ENCODE data around the gene SUCO. TPM values are rescaled to one million over a fixed set of nuclear protein-coding genes. Genes with fewer than 3 reads are reported as not detected.

SUCO gene
- total RNA-seq, 1 donor from 2014 or later = 68.9 TPM

DNA sequence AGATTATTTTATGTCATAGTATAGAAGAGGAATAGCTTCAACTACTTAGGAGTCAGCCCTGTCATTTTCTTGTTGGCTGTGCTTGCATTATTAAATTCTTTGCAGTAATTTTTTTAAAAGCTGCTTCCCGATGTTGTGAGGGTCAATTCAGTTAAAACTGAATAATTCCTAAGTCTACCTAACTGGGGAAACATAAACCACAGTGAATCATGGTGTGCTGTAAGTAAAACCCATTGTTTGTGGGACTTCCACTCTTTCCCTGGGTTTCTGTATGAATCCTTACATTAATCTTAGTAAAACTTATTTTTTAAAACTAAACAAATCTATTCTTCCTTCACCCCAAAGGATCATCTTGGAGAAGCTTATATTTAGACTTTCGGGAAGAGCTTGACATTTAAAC lies 4.4 kb downstream of the SUCO start:
- H3K4me1 ChIP-seq (ENCODE audit: control insufficient read depth in 3 of 3, insufficient read depth in 3 of 3, low read length in 3 of 3) = peaks cover 8 to 16% (median 11%) of the 10 kb centered on the region in 3 donors
- no peak overlapping the region for H3K9ac ChIP-seq (ENCODE audit: low read depth in 1 of 3, low read length in 3 of 3)
- no peaks in the 10 kb centered on the region for H3K36me3 ChIP-seq (ENCODE audit: control insufficient read depth in 3 of 3, insufficient read depth in 3 of 3, low read length in 3 of 3)
- H3K4me3 ChIP-seq (ENCODE audit: low read length in 3 of 3) = no peak overlapping the region
- no peak overlapping the region for H3K27ac ChIP-seq (ENCODE audit: low read depth, low read length)
- no peaks in the 10 kb centered on the region for H3K9me3 ChIP-seq (ENCODE audit: control insufficient read depth in 3 of 3, low read length in 3 of 3)
- no peaks in the 10 kb centered on the region for H3K27me3 ChIP-seq (ENCODE audit: control insufficient read depth in 3 of 3, insufficient read depth in 3 of 3, low read length in 3 of 3)

GRCh38 chr1:172537827-172538391 lies 5.0 kb downstream of the SUCO start:
- Histone ChIP-seq H3K9me3 (ENCODE audit: control insufficient read depth in 3 of 3, low read length in 3 of 3) (no peaks in the 10 kb centered on the region), H3K27me3 (ENCODE audit: control insufficient read depth in 3 of 3, insufficient read depth in 3 of 3, low read length in 3 of 3) (no peaks in the 10 kb centered on the region), H3K4me1 (ENCODE audit: control insufficient read depth in 3 of 3, insufficient read depth in 3 of 3, low read length in 3 of 3) (peaks cover 8 to 16% (median 11%) of the 10 kb centered on the region in 3 donors), H3K4me3 (ENCODE audit: low read length in 3 of 3) (no peak overlapping the region), H3K36me3 (ENCODE audit: control insufficient read depth in 3 of 3, insufficient read depth in 3 of 3, low read length in 3 of 3) (no peaks in the 10 kb centered on the region), H3K9ac (ENCODE audit: low read depth in 1 of 3, low read length in 3 of 3) (no peak overlapping the region), H3K27ac (ENCODE audit: low read depth, low read length) (no peak overlapping the region)

DNA sequence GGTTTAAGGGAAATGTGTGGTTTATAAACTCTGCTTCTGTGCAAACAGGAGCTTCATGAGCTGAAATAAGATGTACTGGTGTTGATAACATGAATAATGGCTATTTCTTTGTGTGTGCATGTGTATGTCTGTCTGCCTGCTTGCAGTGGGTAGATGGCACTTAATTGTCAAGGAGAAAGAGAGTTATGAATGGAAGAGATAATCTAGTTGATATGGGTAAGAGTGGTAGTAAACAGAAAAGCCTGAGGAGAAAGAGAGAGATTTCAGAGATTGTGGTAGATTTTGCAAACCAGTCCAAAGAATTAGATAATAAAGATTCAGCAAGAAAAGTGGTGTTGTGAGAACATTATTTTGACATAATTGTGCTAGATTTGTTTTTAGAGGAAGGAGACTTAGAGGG lies 7.7 kb downstream of the SUCO start:
- Histone ChIP-seq H3K9ac (ENCODE audit: low read depth in 1 of 3, low read length in 3 of 3) (no peak overlapping the region), H3K27ac (ENCODE audit: low read depth, low read length) (no peak overlapping the region), H3K4me3 (ENCODE audit: low read length in 3 of 3) (no peak overlapping the region), H3K27me3 (ENCODE audit: control insufficient read depth in 3 of 3, insufficient read depth in 3 of 3, low read length in 3 of 3) (no peaks in the 10 kb centered on the region), H3K9me3 (ENCODE audit: control insufficient read depth in 3 of 3, low read length in 3 of 3) (no peaks in the 10 kb centered on the region), H3K4me1 (ENCODE audit: control insufficient read depth in 3 of 3, insufficient read depth in 3 of 3, low read length in 3 of 3) (no peaks in the 10 kb centered on the region), H3K36me3 (ENCODE audit: control insufficient read depth in 3 of 3, insufficient read depth in 3 of 3, low read length in 3 of 3) (no peaks in the 10 kb centered on the region)

GRCh38 chr1:172544481-172545104 lies 11.6 kb downstream of the SUCO start:
- H3K27ac ChIP-seq (ENCODE audit: low read depth, low read length) = no peak overlapping the region
- H3K27me3 ChIP-seq (ENCODE audit: control insufficient read depth in 3 of 3, insufficient read depth in 3 of 3, low read length in 3 of 3) = no peaks in the 10 kb centered on the region
- no peak overlapping the region for H3K4me3 ChIP-seq (ENCODE audit: low read length in 3 of 3)
- peaks cover 0 to 2% (median 0%) of the 10 kb centered on the region in 3 donors for H3K4me1 ChIP-seq (ENCODE audit: control insufficient read depth in 3 of 3, insufficient read depth in 3 of 3, low read length in 3 of 3)
- no peaks in the 10 kb centered on the region for H3K9me3 ChIP-seq (ENCODE audit: control insufficient read depth in 3 of 3, low read length in 3 of 3)
- H3K9ac ChIP-seq (ENCODE audit: low read depth in 1 of 3, low read length in 3 of 3) = no peak overlapping the region
- no peaks in the 10 kb centered on the region for H3K36me3 ChIP-seq (ENCODE audit: control insufficient read depth in 3 of 3, insufficient read depth in 3 of 3, low read length in 3 of 3)

- H3K9me3 ChIP-seq (ENCODE audit: control insufficient read depth in 3 of 3, low read length in 3 of 3) = no peaks in the 10 kb centered on the region
Observed at GRCh38 chr1:172545396-172546004, 12.6 kb downstream of the SUCO start.

GRCh38 chr1:172547071-172547470 lies 14.1 kb downstream of the SUCO start:
- peaks cover 0 to 4% (median 2%) of the 10 kb centered on the region in 3 donors for H3K4me1 ChIP-seq (ENCODE audit: control insufficient read depth in 3 of 3, insufficient read depth in 3 of 3, low read length in 3 of 3)
- H3K36me3 ChIP-seq (ENCODE audit: control insufficient read depth in 3 of 3, insufficient read depth in 3 of 3, low read length in 3 of 3) = no peaks in the 10 kb centered on the region
- no peaks in the 10 kb centered on the region for H3K27me3 ChIP-seq (ENCODE audit: control insufficient read depth in 3 of 3, insufficient read depth in 3 of 3, low read length in 3 of 3)
- H3K9me3 ChIP-seq (ENCODE audit: control insufficient read depth in 3 of 3, low read length in 3 of 3) = no peaks in the 10 kb centered on the region
- no peak overlapping the region for H3K4me3 ChIP-seq (ENCODE audit: low read length in 3 of 3)
- H3K9ac ChIP-seq (ENCODE audit: low read depth in 1 of 3, low read length in 3 of 3) = no peak overlapping the region
- H3K27ac ChIP-seq (ENCODE audit: low read depth, low read length) = no peak overlapping the region

More at GRCh38 chr1:172545396-172546004, 12.6 kb downstream of the SUCO start:
- H3K4me3 ChIP-seq (ENCODE audit: low read length in 3 of 3) = no peak overlapping the region
- no peak overlapping the region for H3K9ac ChIP-seq (ENCODE audit: low read depth in 1 of 3, low read length in 3 of 3)
- peaks cover 0 to 4% (median 2%) of the 10 kb centered on the region in 3 donors for H3K4me1 ChIP-seq (ENCODE audit: control insufficient read depth in 3 of 3, insufficient read depth in 3 of 3, low read length in 3 of 3)
- H3K36me3 ChIP-seq (ENCODE audit: control insufficient read depth in 3 of 3, insufficient read depth in 3 of 3, low read length in 3 of 3) = no peaks in the 10 kb centered on the region
- H3K27me3 ChIP-seq (ENCODE audit: control insufficient read depth in 3 of 3, insufficient read depth in 3 of 3, low read length in 3 of 3) = no peaks in the 10 kb centered on the region
- H3K27ac ChIP-seq (ENCODE audit: low read depth, low read length) = no peak overlapping the region

DNA sequence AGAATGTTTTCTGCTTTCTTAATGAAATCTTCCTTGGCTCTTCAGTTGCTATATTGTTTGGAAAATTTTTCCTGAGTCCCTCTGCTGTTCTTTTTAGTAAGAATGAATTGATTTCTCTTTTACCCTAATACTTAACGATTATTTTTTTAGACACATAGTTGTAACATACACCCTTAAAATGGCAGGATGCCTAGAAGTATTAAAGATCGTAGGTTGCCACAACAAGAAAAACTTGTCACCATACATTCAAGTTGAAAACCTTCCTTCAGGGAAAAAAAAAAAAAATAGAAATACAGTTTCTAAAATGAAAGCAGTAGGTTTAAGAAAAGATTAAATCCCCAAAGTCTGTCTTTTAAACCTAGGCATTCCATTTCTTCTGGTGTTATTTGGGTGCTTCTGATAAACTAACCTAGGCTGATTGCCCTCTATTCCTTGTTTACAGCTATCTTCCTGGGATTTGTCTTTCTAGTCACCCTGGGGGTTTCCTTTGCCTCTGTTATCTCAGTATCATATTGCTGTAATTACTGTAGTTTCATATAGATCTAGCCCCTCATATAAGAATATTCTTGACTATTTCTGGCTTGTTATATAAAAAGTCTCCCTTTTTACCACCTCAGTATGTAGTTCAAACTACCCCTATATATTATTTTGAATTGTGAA lies 16.8 kb downstream of the SUCO start:
- Histone ChIP-seq H3K27ac (ENCODE audit: low read depth, low read length) (no peak overlapping the region), H3K4me3 (ENCODE audit: low read length in 3 of 3) (no peak overlapping the region), H3K9me3 (ENCODE audit: control insufficient read depth in 3 of 3, low read length in 3 of 3) (no peaks in the 10 kb centered on the region), H3K27me3 (ENCODE audit: control insufficient read depth in 3 of 3, insufficient read depth in 3 of 3, low read length in 3 of 3) (no peaks in the 10 kb centered on the region), H3K36me3 (ENCODE audit: control insufficient read depth in 3 of 3, insufficient read depth in 3 of 3, low read length in 3 of 3) (no peaks in the 10 kb centered on the region), H3K4me1 (ENCODE audit: control insufficient read depth in 3 of 3, insufficient read depth in 3 of 3, low read length in 3 of 3) (peaks cover 0 to 4% (median 2%) of the 10 kb centered on the region in 3 donors), H3K9ac (ENCODE audit: low read depth in 1 of 3, low read length in 3 of 3) (no peak overlapping the region)

- Histone ChIP-seq H3K9ac (ENCODE audit: low read depth in 1 of 3, low read length in 3 of 3) (no peak overlapping the region), H3K9me3 (ENCODE audit: control insufficient read depth in 3 of 3, low read length in 3 of 3) (no peaks in the 10 kb centered on the region), H3K36me3 (ENCODE audit: control insufficient read depth in 3 of 3, insufficient read depth in 3 of 3, low read length in 3 of 3) (peaks cover 0 to 3% (median 0%) of the 10 kb centered on the region in 3 donors), H3K27ac (ENCODE audit: low read depth, low read length) (no peak overlapping the region), H3K4me1 (ENCODE audit: control insufficient read depth in 3 of 3, insufficient read depth in 3 of 3, low read length in 3 of 3) (peaks cover 0 to 4% (median 2%) of the 10 kb centered on the region in 3 donors), H3K27me3 (ENCODE audit: control insufficient read depth in 3 of 3, insufficient read depth in 3 of 3, low read length in 3 of 3) (no peaks in the 10 kb centered on the region), H3K4me3 (ENCODE audit: low read length in 3 of 3) (no peak overlapping the region)
Observed at GRCh38 chr1:172551279-172551678, 18.3 kb downstream of the SUCO start.

DNA sequence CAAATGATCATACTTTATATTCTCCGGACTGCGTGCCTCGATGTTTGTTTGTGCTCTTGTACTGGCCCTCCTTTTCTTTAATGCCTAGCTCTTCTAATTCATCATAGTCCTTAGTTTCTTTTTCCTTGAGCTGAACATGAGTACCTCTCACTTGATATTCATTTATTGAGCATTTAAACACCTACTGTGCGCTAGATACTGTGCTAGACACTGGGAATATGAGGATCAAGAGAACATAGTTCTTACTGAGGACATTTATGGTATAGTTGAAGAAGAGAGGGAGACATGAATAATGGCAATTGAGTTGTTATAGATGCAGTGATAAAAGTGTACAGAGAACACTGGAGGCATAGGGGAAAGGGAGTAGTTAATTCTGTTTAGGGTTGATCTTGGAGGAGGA lies 22.0 kb downstream of the SUCO start:
- Histone ChIP-seq H3K9me3 (ENCODE audit: control insufficient read depth in 3 of 3, low read length in 3 of 3) (no peaks in the 10 kb centered on the region), H3K27ac (ENCODE audit: low read depth, low read length) (no peak overlapping the region), H3K36me3 (ENCODE audit: control insufficient read depth in 3 of 3, insufficient read depth in 3 of 3, low read length in 3 of 3) (peaks cover 0 to 12% (median 0%) of the 10 kb centered on the region in 3 donors), H3K9ac (ENCODE audit: low read depth in 1 of 3, low read length in 3 of 3) (no peak overlapping the region), H3K4me1 (ENCODE audit: control insufficient read depth in 3 of 3, insufficient read depth in 3 of 3, low read length in 3 of 3) (peaks cover 0 to under 1% (median 0%) of the 10 kb centered on the region in 3 donors), H3K27me3 (ENCODE audit: control insufficient read depth in 3 of 3, insufficient read depth in 3 of 3, low read length in 3 of 3) (no peaks in the 10 kb centered on the region), H3K4me3 (ENCODE audit: low read length in 3 of 3) (no peak overlapping the region)

DNA sequence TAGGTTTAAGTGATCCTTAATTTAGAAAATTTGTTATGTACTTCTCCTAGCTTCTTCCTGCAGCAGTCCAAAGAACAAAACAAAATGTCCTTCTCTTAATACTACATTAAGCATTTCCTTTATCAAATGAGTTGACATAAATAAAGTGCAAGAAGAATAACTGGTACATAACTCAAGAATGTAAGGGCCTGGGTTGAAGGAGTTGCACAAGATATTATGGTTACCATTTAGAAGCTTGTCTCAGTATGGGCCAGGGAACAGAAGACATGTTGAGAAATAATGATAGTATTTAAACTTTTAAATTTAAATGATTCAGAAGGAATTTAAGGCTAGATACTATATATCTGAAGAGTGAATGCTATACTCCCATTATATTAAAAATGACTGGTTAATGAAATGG lies 23.5 kb downstream of the SUCO start:
- H3K27me3 ChIP-seq (ENCODE audit: control insufficient read depth in 3 of 3, insufficient read depth in 3 of 3, low read length in 3 of 3) = no peaks in the 10 kb centered on the region
- H3K27ac ChIP-seq (ENCODE audit: low read depth, low read length) = no peak overlapping the region
- no peak overlapping the region for H3K4me3 ChIP-seq (ENCODE audit: low read length in 3 of 3)
- H3K9ac ChIP-seq (ENCODE audit: low read depth in 1 of 3, low read length in 3 of 3) = no peak overlapping the region
- H3K4me1 ChIP-seq (ENCODE audit: control insufficient read depth in 3 of 3, insufficient read depth in 3 of 3, low read length in 3 of 3) = no peaks in the 10 kb centered on the region
- H3K9me3 ChIP-seq (ENCODE audit: control insufficient read depth in 3 of 3, low read length in 3 of 3) = no peaks in the 10 kb centered on the region
- H3K36me3 ChIP-seq (ENCODE audit: control insufficient read depth in 3 of 3, insufficient read depth in 3 of 3, low read length in 3 of 3) = peaks cover 0 to 20% (median 0%) of the 10 kb centered on the region in 3 donors
